Heart right ventricle (tissue), 16 donors: Measurements from ENCODE around the gene SKI. TPM values are rescaled to one million over a fixed set of nuclear protein-coding genes. Genes with fewer than 3 reads are reported as not detected.
A peak's percentile ranks its signal among the peaks of the same experiment; 100 is the strongest.

ENCODE experiments used
- ATAC-seq, 8 donors: fragments of 200-7000 bp; cut with Tn5 transposase; one replicate each; pipeline ENCODE4 v1.9.1; 2020; ENCODE audit warnings: mild to moderate bottlenecking in 8 of 8, moderate library complexity in 8 of 8, moderate number of reproducible peaks in 1 of 8
- DNase-seq, 2 donors: peaks; one replicate each; pipeline ENCODE4 v3.0.0-alpha.2; 2020
- H3K27ac ChIP-seq, 10 donors: fragments of 200-600 bp; sonication (generic) in 2 of 10; one replicate each; pipeline versions ENCODE4 v1.5.0 to v1.8.0; 2020 to 2022; ENCODE audit warnings: mild to moderate bottlenecking in 3 of 10
- H3K27me3 ChIP-seq, 7 donors: fragments of 200-600 bp; one replicate each; pipeline ENCODE4 v1.8.0; 2021 to 2022; ENCODE audit warnings: mild to moderate bottlenecking in 2 of 7
- H3K36me3 ChIP-seq, 9 donors: fragments of 200-600 bp; sonication (generic) in 1 of 9; one replicate each; pipeline versions ENCODE4 v1.5.0 to v1.8.0; 2020 to 2022; ENCODE audit warnings: mild to moderate bottlenecking in 2 of 9
- H3K4me1 ChIP-seq, 9 donors: fragments of 200-600 bp; sonication (generic) in 1 of 9; one replicate each; pipeline versions ENCODE4 v1.5.0 to v1.8.0; 2020 to 2022; ENCODE audit warnings: mild to moderate bottlenecking in 4 of 9
- H3K4me3 ChIP-seq, 10 donors: fragments of 200-600 bp; sonication (generic) in 2 of 10; one replicate each; pipeline versions ENCODE4 v1.5.0 to v1.8.0; 2020 to 2022; ENCODE audit warnings: mild to moderate bottlenecking in 7 of 10, moderate library complexity in 2 of 10
- H3K9me3 ChIP-seq, 11 donors: fragments of 200-600 bp in 10 of 11; sonication (generic) in 2 of 11; one replicate each; pipeline versions ENCODE4 v1.5.0 to v1.8.0; 2013 to 2022; ENCODE audit warnings: mild to moderate bottlenecking in 2 of 11, control low read depth in 1 of 11, moderate library complexity in 1 of 11
- WGBS, 2 donors: extraction: QIAGEN DNeasy Blood & Tissue Kit; methylation state at CpG; one replicate each; pipeline ENCODE4 v1.1.7; 2013; ENCODE audit warnings: inconsistent platforms in 1 of 2; 5-methylcytosine and 5-hydroxymethylcytosine counted together
- intact Hi-C, 10 donors: fragments of 100-400 bp; cut with DNase I; formaldehyde crosslinking; loops; one replicate each; pipeline versions ENCODE4 v1.11.1 to v1.14.2; 2022
- polyA plus RNA-seq, 2 donors: library from polyadenylated mRNA; stranded (reverse); fragments of 200-250 nt; gene quantifications; one replicate each; pipeline ENCODE4 v1.2.3, GENCODE V29; 2013
- total RNA-seq, 10 donors: library from RNA; stranded (reverse); fragmentation: NEBNext Ultra II Directional in 3 of 10; extraction: Animal tissue kit (Norgen Biotek cat#: 25700) in 3 of 10; gene quantifications; one replicate each; pipeline versions ENCODE4 v1.2.1 to v1.2.4, GENCODE V29; 2021 to 2023
- TF ChIP-seq, protein P1 (sequence below), 9 donors: fragments of 200-600 bp; sonication (generic) in 2 of 9; IDR thresholded peaks; one replicate each; pipeline versions ENCODE4 v1.5.0 to v1.8.0; 2021 to 2022; ENCODE audit warnings: antibody characterized with exemption in 9 of 9, mild to moderate bottlenecking in 5 of 9, moderate library complexity in 1 of 9
- donor health status: Arrhythmogenic right ventricular cardiomyopathy.
- donor health status: ischemic (EF 13 %, LVEDD 7.1; RV severe dilation, severe dysfunction).
- donor health status: healthy with polysubstance abuse.
- donor health status: DM: no; HTN: yes; CAD: no.
- donor health status: DM: no; HTN: no; CAD: no.
- donor health status: ischemic (EF 25% LVEDD 6.9; RV normal size, moderate dysfunction).
- donor health status: ischemic (EF 25% LVEDD 5.7; RV mildly dilated, moderate dysfunction).
- donor health status: healthy.
- donor health status: DM: yes; HTN: yes; CAD: no.
- donor health status: Ischemic cardiomyopathy.
- donor health status: ischemic (EF 35%, LVEDD 5.7; RV mildly dilated, moderate dysfunction).
- donor health status: nonischemic (EF 11% LVEDD 7.7; RV severe dilation, severe dysfunction).
- donor health status: DM: yes; HTN: yes; CAD: no.
- donor health status: PGD.
- donor health status: ischemic (EF 29% LVEDD 5.4; RV normal size, mild dysfunction).
- donor health status: nonischemic (EF 23%, LVEDD 6.1; RV moderate dilation, normal function).

The SKI gene
- total and polyA plus RNA-seq, 12 donors, result 13.8 to 50.9 (median 35.6) TPM

DNA sequence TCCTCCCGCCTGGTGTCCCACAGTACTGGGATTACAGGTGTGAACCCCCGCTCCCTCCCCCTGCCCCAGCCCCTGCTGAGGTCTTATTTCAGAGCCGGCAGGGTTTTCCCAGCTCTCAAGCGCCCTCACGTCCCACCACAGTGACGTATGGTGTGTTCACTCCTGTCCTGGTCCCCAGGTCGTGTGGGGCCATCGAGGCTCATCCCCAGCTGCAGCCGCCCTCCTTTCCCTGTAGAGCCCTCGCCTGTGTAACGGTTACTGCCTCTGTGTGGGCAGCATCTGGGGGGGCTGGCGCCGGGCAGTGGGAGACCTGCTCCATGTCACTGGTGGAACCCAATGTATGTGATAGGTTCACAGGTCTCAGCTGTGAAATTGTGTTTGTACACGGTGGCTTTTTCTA is 23.2 kb downstream of the SKI start:
- no peak for DNase-seq
- H3K9me3 ChIP-seq, result peaks cover 0 to 25% (median 14%) of the 10 kb centered on the region in 11 donors
- peak overlapping the region in 5 of 10 donors; percentile 13 to 67 (median 26) for H3K27ac ChIP-seq
- 56 to 74% methylated on average over 14 of the region's 14 CpGs for WGBS, 2 donors
- no peaks in the 10 kb centered on the region for H3K27me3 ChIP-seq
- H3K4me3 ChIP-seq, result peak overlapping the region in 1 of 10 donors; percentile 15
- intact Hi-C loops, result no loop called here
- TF ChIP-seq, protein P1, sequence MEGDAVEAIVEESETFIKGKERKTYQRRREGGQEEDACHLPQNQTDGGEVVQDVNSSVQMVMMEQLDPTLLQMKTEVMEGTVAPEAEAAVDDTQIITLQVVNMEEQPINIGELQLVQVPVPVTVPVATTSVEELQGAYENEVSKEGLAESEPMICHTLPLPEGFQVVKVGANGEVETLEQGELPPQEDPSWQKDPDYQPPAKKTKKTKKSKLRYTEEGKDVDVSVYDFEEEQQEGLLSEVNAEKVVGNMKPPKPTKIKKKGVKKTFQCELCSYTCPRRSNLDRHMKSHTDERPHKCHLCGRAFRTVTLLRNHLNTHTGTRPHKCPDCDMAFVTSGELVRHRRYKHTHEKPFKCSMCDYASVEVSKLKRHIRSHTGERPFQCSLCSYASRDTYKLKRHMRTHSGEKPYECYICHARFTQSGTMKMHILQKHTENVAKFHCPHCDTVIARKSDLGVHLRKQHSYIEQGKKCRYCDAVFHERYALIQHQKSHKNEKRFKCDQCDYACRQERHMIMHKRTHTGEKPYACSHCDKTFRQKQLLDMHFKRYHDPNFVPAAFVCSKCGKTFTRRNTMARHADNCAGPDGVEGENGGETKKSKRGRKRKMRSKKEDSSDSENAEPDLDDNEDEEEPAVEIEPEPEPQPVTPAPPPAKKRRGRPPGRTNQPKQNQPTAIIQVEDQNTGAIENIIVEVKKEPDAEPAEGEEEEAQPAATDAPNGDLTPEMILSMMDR (IDR thresholded peaks at IDR 0.05), result no peak
- peaks cover 0 to 10% (median 0%) of the 10 kb centered on the region in 9 donors for H3K36me3 ChIP-seq
- H3K4me1 ChIP-seq, result peaks cover 62 to 97% (median 88%) of the 10 kb centered on the region in 9 donors
- no peak for ATAC-seq

DNA sequence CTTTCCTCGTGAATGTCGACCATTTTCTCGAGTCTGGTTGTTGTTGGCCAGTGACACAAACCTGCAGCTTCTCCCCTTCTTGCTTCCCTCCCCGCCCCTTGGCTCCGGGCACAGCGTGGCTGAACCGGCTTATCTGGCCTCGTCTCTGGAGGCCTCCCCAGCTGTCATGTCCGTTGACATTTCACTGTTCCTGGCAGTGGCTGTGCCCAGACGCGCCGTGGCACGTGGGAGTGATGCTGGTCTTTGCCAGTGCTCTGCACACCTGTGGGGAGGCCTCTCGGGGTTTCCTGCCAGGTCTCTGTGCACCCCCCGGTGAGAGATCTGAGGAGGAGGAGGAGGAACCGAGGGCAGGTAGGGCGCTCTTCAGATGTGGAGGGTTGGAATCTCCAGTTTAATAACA is 23.7 kb downstream of the SKI start:
- ATAC-seq (peak; percentile 48 to 83 (median 70)), DNase-seq (peak; percentile 74 to 80)
- Histone ChIP-seq H3K4me3 (peak overlapping the region in 1 of 10 donors; percentile 15), H3K27me3 (no peaks in the 10 kb centered on the region), H3K36me3 (peaks cover 0 to 10% (median 0%) of the 10 kb centered on the region in 9 donors), H3K4me1 (peaks cover 61 to 97% (median 88%) of the 10 kb centered on the region in 9 donors), H3K27ac (peak overlapping the region in 5 of 10 donors; percentile 13 to 67 (median 26)), H3K9me3 (peaks cover 0 to 29% (median 15%) of the 10 kb centered on the region in 11 donors)
- intact Hi-C loops, result no loop called here
- TF ChIP-seq, protein P1 (IDR thresholded peaks at IDR 0.05), result no peak
- WGBS, 2 donors, result 25 to 43% methylated on average over 17 of the region's 17 CpGs

DNA sequence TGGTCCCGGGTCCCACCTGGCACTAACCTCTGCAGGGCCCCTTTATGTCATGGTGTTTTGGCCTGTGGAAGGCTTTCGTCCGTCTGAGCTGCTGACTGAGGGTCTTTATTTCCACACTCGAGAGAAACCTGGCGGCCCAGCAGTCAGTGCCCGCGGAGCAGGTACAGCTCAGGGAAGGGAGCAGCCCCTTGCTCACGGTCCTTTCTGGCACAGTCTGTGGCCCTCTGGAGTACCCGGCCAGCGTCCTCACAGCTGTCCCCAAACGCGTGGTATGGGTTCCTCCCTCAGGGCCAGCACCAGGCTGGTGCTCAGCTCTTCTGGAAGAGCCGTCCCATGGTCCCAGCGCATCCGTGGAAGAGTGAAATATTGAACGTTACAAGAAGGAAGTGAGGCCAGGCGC is 24.3 kb downstream of the SKI start:
- intact Hi-C loops, result no loop called here
- Histone ChIP-seq H3K4me3 (no peak overlapping the region), H3K27me3 (no peaks in the 10 kb centered on the region), H3K27ac (peak overlapping the region in 2 of 10 donors; percentile 20 to 67), H3K9me3 (peaks cover 0 to 31% (median 15%) of the 10 kb centered on the region in 11 donors), H3K36me3 (peaks cover 0 to 10% (median 0%) of the 10 kb centered on the region in 9 donors), H3K4me1 (peaks cover 57 to 97% (median 88%) of the 10 kb centered on the region in 9 donors)
- DNase-seq (no peak), ATAC-seq (no peak)
- TF ChIP-seq, protein P1 (IDR thresholded peaks at IDR 0.05), result no peak
- 85 to 87% methylated on average over 17 of the region's 17 CpGs for WGBS, 2 donors

DNA sequence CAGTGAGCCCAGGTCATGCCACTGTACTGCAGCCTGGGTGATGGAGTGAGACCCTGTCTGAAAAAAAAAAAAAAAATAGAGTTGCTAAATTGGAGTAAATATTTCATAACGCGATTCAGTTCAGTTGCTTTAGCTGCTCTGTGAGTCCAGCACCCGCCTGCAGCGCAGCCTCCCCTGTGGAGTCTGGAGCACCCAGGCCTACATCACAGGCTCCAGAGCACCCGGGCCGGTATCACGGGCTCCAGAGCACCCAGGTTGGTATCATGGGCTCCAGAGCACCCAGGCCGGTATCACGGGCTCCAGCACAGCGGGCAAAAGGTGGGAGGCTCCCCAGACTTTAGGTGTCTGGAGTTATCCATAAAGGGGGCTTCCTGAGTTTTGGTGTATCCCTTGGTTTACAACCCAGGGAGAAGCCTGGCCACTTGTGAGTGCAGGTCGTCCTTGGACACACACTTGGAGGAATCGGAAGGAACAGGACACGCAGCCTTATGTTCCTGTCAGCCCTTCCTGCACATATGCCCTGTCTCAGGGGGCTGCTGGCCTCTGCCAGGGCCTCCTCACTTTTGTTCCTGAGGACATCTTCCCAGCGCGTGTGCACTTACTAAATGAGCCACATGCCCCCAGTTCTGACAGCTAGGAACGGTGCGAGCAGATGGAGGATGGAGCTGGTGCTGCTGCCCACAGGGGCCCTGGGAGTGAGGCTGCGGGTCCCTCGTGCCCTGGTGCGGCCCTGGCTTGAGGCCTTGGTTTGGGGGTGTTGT is 25.1 kb downstream of the SKI start:
- no peak overlapping the region for H3K4me3 ChIP-seq
- peaks cover 0 to 31% (median 15%) of the 10 kb centered on the region in 11 donors for H3K9me3 ChIP-seq
- H3K27ac ChIP-seq, result no peak overlapping the region
- H3K4me1 ChIP-seq, result peaks cover 52 to 97% (median 88%) of the 10 kb centered on the region in 9 donors
- intact Hi-C loops, result no loop called here
- H3K36me3 ChIP-seq, result peaks cover 0 to 10% (median 0%) of the 10 kb centered on the region in 9 donors
- ATAC-seq (no peak), DNase-seq (no peak)
- H3K27me3 ChIP-seq, result no peaks in the 10 kb centered on the region
- WGBS, 2 donors, result 91% methylated on average over 19 to 20 of the region's 20 CpGs
- TF ChIP-seq, protein P1 (IDR thresholded peaks at IDR 0.05), result no peak
